Common myeloid progenitor, CD34-positive (primary cell): ENCODE data around the gene SCYGR7. TPM values are rescaled to one million over a fixed set of nuclear protein-coding genes. Genes with fewer than 3 reads are reported as not detected.

Experiments used
- CTCF ChIA-PET: fragments of 350-600 bp; sonication (Branson Sonifier 250); formaldehyde crosslinking; loops from one replicate; lab custom pipeline; 2021; ENCODE audit warnings: antibody characterized with exemption; lab: Charles Lee
- POLR2A ChIA-PET: fragments of 350-600 bp; sonication (Branson Sonifier 250); formaldehyde crosslinking; loops from one replicate; lab custom pipeline; 2021; ENCODE audit warnings: antibody characterized with exemption; lab: Charles Lee
- DNase-seq, 3 donors: peaks; one replicate each; pipeline versions ENCODE4 v3.0.0 to v3.0.0-alpha.2; 2013
- H3K27ac ChIP-seq, 2 experiments: 1 replicate in 1 of 2; 2 replicates in 1 of 2; pipeline ENCODE4 v1.7.0; 2013; ENCODE audit warnings: inconsistent platforms in 2 of 2, low read length in 2 of 2, mild to moderate bottlenecking in 2 of 2, low read depth in 1 of 2, moderate library complexity in 1 of 2; ENCODE audit not compliant: severe bottlenecking in 2 of 2, insufficient read depth in 1 of 2, poor library complexity in 1 of 2
- H3K27me3 ChIP-seq, 5 experiments: replicated peaks in 2 of 5; 1 replicate in 3 of 5; 2 replicates in 2 of 5; pipeline versions ENCODE4 v1.6.1 to v1.7.0; 2013; ENCODE audit warnings: low read length in 4 of 5, mild to moderate bottlenecking in 2 of 5, moderate library complexity in 2 of 5, inconsistent platforms in 1 of 5; ENCODE audit not compliant: insufficient read depth in 5 of 5, control insufficient read depth in 4 of 5
- H3K36me3 ChIP-seq, 4 experiments: 1 replicate in 2 of 4; 2 replicates in 2 of 4; pipeline versions ENCODE4 v1.6.1 to v1.7.0; 2013; ENCODE audit warnings: low read length in 3 of 4, control low read depth in 1 of 4, mild to moderate bottlenecking in 1 of 4; ENCODE audit not compliant: control insufficient read depth in 4 of 4, insufficient read depth in 4 of 4
- H3K4me1 ChIP-seq, 4 experiments: 1 replicate in 3 of 4; 2 replicates in 1 of 4; pipeline versions ENCODE4 v1.6.1 to v1.7.1; 2013; ENCODE audit warnings: low read length in 3 of 4, mild to moderate bottlenecking in 3 of 4, control low read depth in 1 of 4, inconsistent platforms in 1 of 4, moderate library complexity in 1 of 4; ENCODE audit not compliant: control insufficient read depth in 4 of 4, insufficient read depth in 4 of 4; ENCODE audit errors: control extremely low read depth in 1 of 4
- H3K4me3 ChIP-seq, 7 experiments: 1 replicate in 4 of 7; 2 replicates in 3 of 7; pipeline versions ENCODE4 v1.5.1 to v1.7.0; 2013; ENCODE audit warnings: mild to moderate bottlenecking in 7 of 7, low read length in 6 of 7, moderate library complexity in 6 of 7, inconsistent platforms in 2 of 7, low read depth in 2 of 7, control low read depth in 1 of 7; ENCODE audit not compliant: insufficient read depth in 4 of 7, control insufficient read depth in 1 of 7; ENCODE audit errors: extremely low read depth in 1 of 7
- H3K9me3 ChIP-seq, 5 experiments: 1 replicate in 4 of 5; 2 replicates in 1 of 5; pipeline versions ENCODE4 v1.6.1 to v1.7.1; 2013; ENCODE audit warnings: low read length in 4 of 5, mild to moderate bottlenecking in 2 of 5, inconsistent platforms in 1 of 5, low read depth in 1 of 5, moderate library complexity in 1 of 5; ENCODE audit not compliant: control insufficient read depth in 4 of 5, insufficient read depth in 2 of 5; ENCODE audit errors: control extremely low read depth in 1 of 5
- WGBS: methylation state at CpG from one replicate; pipeline ENCODE4 v1.1.5; 2013; ENCODE audit not compliant: insufficient coverage; 5-methylcytosine and 5-hydroxymethylcytosine counted together
- polyA plus RNA-seq: library from polyadenylated mRNA; unstranded; fragments of 120-200 nt; gene quantifications from one replicate; pipeline ENCODE4 v1.2.1, GENCODE V29; 2013

Gene SCYGR7, protein sequence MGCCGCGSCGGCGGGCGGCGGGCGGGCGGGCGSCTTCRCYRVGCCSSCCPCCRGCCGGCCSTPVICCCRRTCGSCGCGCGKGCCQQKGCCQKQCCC
- polyA plus RNA-seq = not detected

DNA sequence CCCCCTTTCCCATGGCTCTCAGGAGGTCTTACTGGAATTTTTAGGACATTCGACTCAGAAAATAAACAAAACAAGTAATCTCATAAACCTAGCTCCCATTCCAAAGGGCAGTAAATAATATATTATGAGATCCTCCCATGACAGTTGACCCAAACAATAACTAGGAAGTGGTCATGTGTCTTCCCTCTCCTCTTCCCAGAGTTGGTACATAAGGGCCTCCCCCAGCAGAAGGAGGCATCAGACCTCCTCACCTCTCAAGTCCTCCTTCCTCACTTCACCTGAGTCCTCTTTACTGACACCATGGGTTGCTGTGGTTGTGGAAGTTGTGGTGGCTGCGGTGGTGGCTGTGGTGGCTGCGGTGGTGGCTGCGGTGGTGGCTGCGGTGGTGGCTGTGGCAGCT, at the start of gene SCYGR7:
SCYGR7 (plus strand) TSS at position 301 of the 400 bp plus-strand sequence; CDS start at position 301, 0 bp downstream.
- Histone ChIP-seq H3K4me1 (no peaks in the 10 kb centered on the region), H3K9me3 (no peaks in the 10 kb centered on the region), H3K36me3 (no peaks in the 10 kb centered on the region), H3K4me3 (no peak within 1 kb of the TSS), H3K27me3 (peaks cover 0 to 6% (median 3%) of the 10 kb centered on the region in 5 experiments), H3K27ac (no peak within 1 kb of the TSS)
- no peak for DNase-seq
- no CpG with 5 or more reads among the region's 5 CpGs for WGBS
- POLR2A ChIA-PET = no interaction called here
- CTCF ChIA-PET = interaction anchor here (0.6 kb wide), 1 partner anchor 454 kb away, joined by 3 read pairs; no protein-coding TSS in a partner anchor

DNA sequence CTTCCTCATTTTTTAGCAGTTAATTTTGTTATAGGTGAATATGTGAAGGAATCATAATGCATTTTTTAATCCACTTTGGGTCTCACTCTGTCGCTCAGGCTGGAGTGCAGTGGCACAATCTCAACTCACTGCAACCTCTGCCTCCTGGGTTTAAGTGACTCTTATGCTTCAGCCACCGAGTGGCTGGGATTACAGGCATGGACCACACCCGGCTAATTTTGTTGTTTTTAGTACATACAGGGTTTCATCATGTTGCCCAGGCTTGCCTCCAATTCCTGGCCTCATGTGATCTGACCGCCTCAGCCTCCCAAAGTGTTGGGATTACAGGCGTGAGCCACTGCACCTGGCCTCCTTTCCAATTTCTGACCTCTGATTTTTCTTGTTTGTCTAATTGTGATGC, 43.9 kb upstream of the SCYGR7 start:
- Histone ChIP-seq H3K4me1 (no peaks in the 10 kb centered on the region), H3K27ac (no peak overlapping the region), H3K27me3 (peaks cover 0 to 7% (median 3%) of the 10 kb centered on the region in 5 experiments), H3K4me3 (no peak overlapping the region), H3K36me3 (no peaks in the 10 kb centered on the region), H3K9me3 (no peaks in the 10 kb centered on the region)
- CTCF ChIA-PET = no interaction called here
- POLR2A ChIA-PET = no interaction called here
- no peak for DNase-seq
- WGBS = 98% methylated on average over 5 of the region's 5 CpGs

DNA sequence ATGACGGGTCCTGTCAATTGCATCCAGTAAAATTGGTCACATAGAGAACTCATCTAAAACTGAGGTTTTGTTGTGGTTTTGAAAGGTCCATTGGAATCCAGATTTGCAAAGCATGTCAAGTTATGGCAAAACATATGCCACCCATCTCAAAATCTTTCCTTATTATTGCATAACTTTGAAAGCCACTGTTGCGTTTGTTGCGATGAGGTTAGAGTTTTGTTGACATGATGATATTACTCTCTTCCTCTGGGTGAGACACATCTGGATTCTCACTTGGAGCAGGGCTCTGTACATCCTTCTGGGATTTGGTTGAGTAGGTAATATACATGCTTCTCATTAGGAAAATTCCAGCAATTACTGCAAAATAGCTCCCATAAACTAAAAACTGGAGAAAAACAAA, 40.9 kb upstream of the SCYGR7 start:
- no peak for DNase-seq

DNA sequence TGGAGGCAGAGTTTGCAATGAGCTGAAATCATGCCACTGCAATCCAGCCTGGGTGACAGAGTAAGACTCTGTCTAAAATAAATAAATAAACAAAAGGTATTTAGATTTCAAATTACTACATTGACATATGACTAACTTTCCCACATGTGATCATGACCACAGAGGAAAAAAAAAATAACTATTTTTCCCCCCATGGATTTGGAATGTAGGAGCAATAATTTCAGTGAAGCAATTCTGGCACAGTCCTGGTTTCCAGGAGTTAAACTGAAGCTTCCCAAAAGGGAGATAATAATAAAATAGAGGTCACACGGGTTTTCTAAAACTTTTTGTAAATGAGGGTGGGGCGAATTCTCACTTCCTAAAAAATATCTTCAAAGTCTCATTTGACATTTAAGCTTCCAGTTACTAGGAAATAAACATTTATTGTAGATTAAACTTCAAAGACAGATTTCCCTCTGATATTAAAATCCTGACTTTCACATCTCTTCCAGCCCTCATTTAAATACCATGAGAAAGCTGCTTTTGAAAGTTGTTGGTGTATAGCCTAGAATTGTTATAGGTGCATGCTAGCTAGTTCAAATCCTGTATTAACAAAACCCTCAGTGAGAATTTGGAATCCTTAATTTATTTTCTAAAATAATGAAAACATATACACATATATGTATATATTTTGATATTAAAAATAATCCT, 31.0 kb upstream of the SCYGR7 start:
- WGBS = no CpG with 5 or more reads among the region's 2 CpGs
- CTCF ChIA-PET = no interaction called here

More for the DNA sequence above, 40.9 kb upstream of the SCYGR7 start:
- H3K4me3 ChIP-seq = no peak overlapping the region
- H3K27ac ChIP-seq = no peak overlapping the region
- H3K36me3 ChIP-seq = no peaks in the 10 kb centered on the region
- H3K9me3 ChIP-seq = no peaks in the 10 kb centered on the region
- POLR2A ChIA-PET = no interaction called here
- H3K27me3 ChIP-seq = peaks cover 0 to 7% (median 3%) of the 10 kb centered on the region in 5 experiments
- CTCF ChIA-PET = no interaction called here
- H3K4me1 ChIP-seq = no peaks in the 10 kb centered on the region
- no CpG with 5 or more reads among the region's 3 CpGs for WGBS

DNA sequence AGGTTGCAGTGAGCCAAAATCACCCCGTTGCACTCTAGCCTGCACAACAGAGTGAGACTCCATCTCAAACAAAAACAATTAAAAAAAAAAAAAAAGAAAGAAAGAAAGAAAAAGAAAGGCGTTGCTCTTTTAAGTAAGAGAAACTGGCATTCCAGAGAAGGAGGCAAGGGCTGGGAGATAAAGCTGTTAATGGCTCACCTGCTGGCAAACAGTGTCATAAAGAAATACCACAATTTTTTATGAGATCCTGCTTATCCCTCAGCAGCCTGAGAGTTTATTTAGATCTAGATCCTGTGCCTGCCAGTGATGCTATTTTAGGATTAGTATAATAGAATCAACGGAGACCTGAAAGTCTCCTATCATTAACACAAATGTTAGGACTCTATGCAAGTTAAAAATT, 26.6 kb upstream of the SCYGR7 start:
- H3K27me3 ChIP-seq = peaks cover 0 to 3% (median 0%) of the 10 kb centered on the region in 5 experiments
- ChIA-PET POLR2A (no interaction called here), CTCF (no interaction called here)
- no CpG with 5 or more reads among the region's 3 CpGs for WGBS
- no peak overlapping the region for H3K27ac ChIP-seq
- no peak for DNase-seq
- H3K36me3 ChIP-seq = no peaks in the 10 kb centered on the region
- no peak overlapping the region for H3K4me3 ChIP-seq
- H3K9me3 ChIP-seq = peaks cover 0 to 5% (median 0%) of the 10 kb centered on the region in 5 experiments
- H3K4me1 ChIP-seq = no peaks in the 10 kb centered on the region

More for the DNA sequence above, 31.0 kb upstream of the SCYGR7 start:
- peaks cover 0 to 2% (median 0%) of the 10 kb centered on the region in 5 experiments for H3K9me3 ChIP-seq
- H3K4me1 ChIP-seq = no peaks in the 10 kb centered on the region
- H3K36me3 ChIP-seq = no peaks in the 10 kb centered on the region
- POLR2A ChIA-PET = interaction anchor here (0.6 kb wide), 1 partner anchor 112 kb away, joined by 3 read pairs; no protein-coding TSS in a partner anchor
- H3K4me3 ChIP-seq = no peak overlapping the region
- DNase-seq = no peak
- no peak overlapping the region for H3K27ac ChIP-seq
- peaks cover 0 to 3% (median 0%) of the 10 kb centered on the region in 5 experiments for H3K27me3 ChIP-seq

GRCh38 chr2:227703280-227703732, 24.8 kb upstream of the SCYGR7 start:
- no peak overlapping the region for H3K4me3 ChIP-seq
- DNase-seq = no peak
- no peak overlapping the region for H3K27ac ChIP-seq
- H3K4me1 ChIP-seq = no peaks in the 10 kb centered on the region
- H3K9me3 ChIP-seq = peaks cover 0 to 5% (median 0%) of the 10 kb centered on the region in 5 experiments
- ChIA-PET POLR2A (no interaction called here), CTCF (no interaction called here)
- H3K36me3 ChIP-seq = no peaks in the 10 kb centered on the region
- peaks cover 0 to 3% (median 0%) of the 10 kb centered on the region in 5 experiments for H3K27me3 ChIP-seq
- WGBS = 100% methylated on average over 1 of the region's 4 CpGs

DNA sequence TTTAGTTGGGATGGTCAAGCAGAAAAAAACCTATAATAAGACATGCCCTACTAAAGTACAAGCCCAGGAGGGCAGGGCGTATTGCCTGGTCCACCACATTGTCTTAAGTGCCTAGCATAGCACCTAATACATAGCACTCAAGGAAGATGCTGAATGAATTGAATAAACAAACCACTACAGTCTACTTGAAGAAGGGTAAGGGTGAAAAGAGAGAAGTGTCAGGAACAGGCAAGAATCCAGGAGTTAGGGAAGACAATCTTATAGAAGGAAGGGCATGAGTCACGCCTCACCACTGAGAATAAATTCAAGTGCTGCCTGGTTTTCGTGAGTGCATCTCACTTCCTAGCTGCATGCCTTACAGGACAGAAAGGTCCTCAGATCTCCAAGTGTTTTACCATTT, 24.2 kb upstream of the SCYGR7 start:
- POLR2A ChIA-PET = no interaction called here
- no peaks in the 10 kb centered on the region for H3K36me3 ChIP-seq
- H3K27me3 ChIP-seq = peaks cover 0 to 3% (median 0%) of the 10 kb centered on the region in 5 experiments
- CTCF ChIA-PET = no interaction called here
- no peak for DNase-seq
- H3K27ac ChIP-seq = no peak overlapping the region
- H3K4me1 ChIP-seq = no peaks in the 10 kb centered on the region
- H3K4me3 ChIP-seq = no peak overlapping the region
- H3K9me3 ChIP-seq = peaks cover 0 to 5% (median 0%) of the 10 kb centered on the region in 5 experiments
- WGBS = 88% methylated on average over 1 of the region's 3 CpGs
